ENCODE measurements around the gene CDH8. TPM values are rescaled to one million over a fixed set of nuclear protein-coding genes. Genes with fewer than 3 reads are reported as not detected.

CDH8 gene
- total RNA-seq, 1 experiment from 2014 or later: 50.5 TPM

- CTCF ChIA-PET: interaction anchor here (0.5 to 1.3 kb wide), 5 partner anchors 9 to 1157 kb away, joined by 3 to 8 read pairs (median 3); no protein-coding TSS in a partner anchor
- BruUV-seq (replicated peaks): no TSS peak
- peak overlapping the region; percentile 63 for H3K27ac ChIP-seq (ENCODE audit: low read depth, low read length, poor library complexity, severe bottlenecking)
- H3K4me1 ChIP-seq (ENCODE audit: insufficient read depth, low read length, poor library complexity, severe bottlenecking): peaks cover 32% of the 10 kb centered on the region
- H3K27me3 ChIP-seq (replicated peaks; ENCODE audit: insufficient read depth, low read depth, low read length, poor library complexity): no peaks in the 10 kb centered on the region
- intact Hi-C loops (cut with micrococcal nuclease; ENCODE audit: unreplicated experiment): no loop called here
- peak; percentile 79 for DNase-seq (ENCODE audit: low spot score)
- POLR2A ChIA-PET (ENCODE audit: low non-redundant PET): interaction anchor here (0.9 kb wide), 1 partner anchor 10 kb away, joined by 3 read pairs; no protein-coding TSS in a partner anchor
- peak; percentile 81 for TF ChIP-seq CTCF (conservative IDR thresholded peaks at IDR 0.05; ENCODE audit: low read depth, low read length)
- no peak for TF ChIP-seq EZH2 (IDR thresholded peaks at IDR 0.05; ENCODE audit: borderline replicate concordance, low read depth, low read length, poor library complexity, severe bottlenecking)
- H3K36me3 ChIP-seq (ENCODE audit: insufficient read depth, low read length, poor library complexity, severe bottlenecking): no peaks in the 10 kb centered on the region
- H3K4me3 ChIP-seq (ENCODE audit: low read depth, low read length, poor library complexity, severe bottlenecking): no peak overlapping the region
- H3K9me3 ChIP-seq (ENCODE audit: low read depth, low read length, poor library complexity, severe bottlenecking): no peaks in the 10 kb centered on the region
Measured at GRCh38 chr16:62077998-62078397, 41.8 kb upstream of the CDH8 start.

- intact Hi-C loops (cut with micrococcal nuclease; ENCODE audit: unreplicated experiment): no loop called here
- Histone ChIP-seq H3K4me1 (ENCODE audit: insufficient read depth, low read length, poor library complexity, severe bottlenecking) (peaks cover 32% of the 10 kb centered on the region), H3K27ac (ENCODE audit: low read depth, low read length, poor library complexity, severe bottlenecking) (no peak overlapping the region), H3K36me3 (ENCODE audit: insufficient read depth, low read length, poor library complexity, severe bottlenecking) (no peaks in the 10 kb centered on the region), H3K9me3 (ENCODE audit: low read depth, low read length, poor library complexity, severe bottlenecking) (no peaks in the 10 kb centered on the region), H3K27me3 (replicated peaks; ENCODE audit: insufficient read depth, low read depth, low read length, poor library complexity) (no peaks in the 10 kb centered on the region), H3K4me3 (ENCODE audit: low read depth, low read length, poor library complexity, severe bottlenecking) (no peak overlapping the region)
- no TSS peak for BruUV-seq (replicated peaks)
- ChIA-PET CTCF (no interaction called here), POLR2A (ENCODE audit: low non-redundant PET) (no interaction called here)
- no peak for DNase-seq (ENCODE audit: low spot score)
- TF ChIP-seq EZH2 (IDR thresholded peaks at IDR 0.05; ENCODE audit: borderline replicate concordance, low read depth, low read length, poor library complexity, severe bottlenecking) (no peak), CTCF (conservative IDR thresholded peaks at IDR 0.05; ENCODE audit: low read depth, low read length) (no peak)
Measured at GRCh38 chr16:62076886-62077285, 40.6 kb upstream of the CDH8 start.

GRCh38 chr16:62068747-62069146, 32.5 kb upstream of the CDH8 start:
- POLR2A ChIA-PET (ENCODE audit: low non-redundant PET): no interaction called here
- Histone ChIP-seq H3K9me3 (ENCODE audit: low read depth, low read length, poor library complexity, severe bottlenecking) (no peaks in the 10 kb centered on the region), H3K27ac (ENCODE audit: low read depth, low read length, poor library complexity, severe bottlenecking) (no peak overlapping the region), H3K4me1 (ENCODE audit: insufficient read depth, low read length, poor library complexity, severe bottlenecking) (no peaks in the 10 kb centered on the region), H3K27me3 (replicated peaks; ENCODE audit: insufficient read depth, low read depth, low read length, poor library complexity) (no peaks in the 10 kb centered on the region), H3K4me3 (ENCODE audit: low read depth, low read length, poor library complexity, severe bottlenecking) (no peak overlapping the region), H3K36me3 (ENCODE audit: insufficient read depth, low read length, poor library complexity, severe bottlenecking) (no peaks in the 10 kb centered on the region)
- no TSS peak for BruUV-seq (replicated peaks)
- TF ChIP-seq CTCF (conservative IDR thresholded peaks at IDR 0.05; ENCODE audit: low read depth, low read length) (peak; percentile 48), EZH2 (IDR thresholded peaks at IDR 0.05; ENCODE audit: borderline replicate concordance, low read depth, low read length, poor library complexity, severe bottlenecking) (no peak)
- intact Hi-C loops (cut with micrococcal nuclease; ENCODE audit: unreplicated experiment): no loop called here
- CTCF ChIA-PET: interaction anchor here (1.3 kb wide), 1 partner anchor 9 kb away, joined by 6 read pairs; no protein-coding TSS in a partner anchor
- no peak for DNase-seq (ENCODE audit: low spot score)

Data from A673 (cell line).